AG10803 (cell line): ENCODE data around the gene GAA.

ENCODE experiments used
- DNase-seq: peaks from one replicate; pipeline ENCODE4 v3.0.0; 2010; ENCODE audit warnings: low read depth
- H3K4me3 ChIP-seq: 2 replicates; pipeline ENCODE4 v1.5.1; 2011; ENCODE audit warnings: mild to moderate bottlenecking, low read length, control low read depth
- TF ChIP-seq, protein P1 (sequence below): conservative IDR thresholded peaks from 2 replicates; pipeline ENCODE4 v1.5.1; 2011; ENCODE audit warnings: mild to moderate bottlenecking, low read length, control low read depth, inconsistent platforms

GAA gene

DNA sequence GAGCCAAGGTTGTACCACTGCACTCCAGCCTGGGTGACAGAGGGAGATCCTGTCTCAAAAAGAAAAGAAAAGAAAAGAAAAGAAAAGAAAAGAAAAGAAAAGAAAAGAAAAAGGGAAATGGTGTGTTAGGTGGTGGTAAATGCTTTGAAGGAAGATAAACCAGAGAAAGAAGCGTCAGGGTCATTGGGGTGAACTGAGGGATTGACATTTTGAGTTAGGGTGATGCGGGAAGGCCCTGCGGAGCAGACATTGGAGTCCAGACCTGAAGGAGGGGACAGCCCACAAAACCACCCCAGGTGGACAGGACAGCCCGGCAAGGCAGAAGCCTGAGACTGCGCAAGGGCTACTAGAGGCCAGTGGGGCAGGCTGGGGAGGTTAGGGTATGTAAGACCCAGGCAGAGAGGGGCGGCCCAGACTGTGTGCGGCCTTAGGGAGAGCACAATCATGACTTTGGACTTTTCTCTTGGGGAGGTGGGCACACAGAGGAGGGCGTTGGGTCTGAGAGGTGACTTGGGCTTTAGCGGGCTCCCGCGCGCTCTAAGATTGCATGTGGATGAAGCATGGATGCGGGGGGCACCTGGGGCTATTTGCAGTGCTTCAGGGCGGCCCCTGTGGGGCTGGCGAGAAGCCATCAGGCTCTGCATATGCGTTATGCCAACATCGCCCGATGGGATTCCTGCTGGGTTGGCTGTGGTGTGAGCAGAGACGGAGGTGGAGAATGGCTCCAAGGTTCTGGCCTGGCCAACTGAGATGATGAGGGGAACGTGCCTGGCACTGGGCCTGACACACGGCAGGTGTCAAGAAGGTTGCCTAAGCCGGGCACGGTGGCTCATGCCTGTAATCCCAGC is 3.3 kb upstream of the GAA start:
- H3K4me3 ChIP-seq: no peak overlapping the region
- TF ChIP-seq, protein P1, sequence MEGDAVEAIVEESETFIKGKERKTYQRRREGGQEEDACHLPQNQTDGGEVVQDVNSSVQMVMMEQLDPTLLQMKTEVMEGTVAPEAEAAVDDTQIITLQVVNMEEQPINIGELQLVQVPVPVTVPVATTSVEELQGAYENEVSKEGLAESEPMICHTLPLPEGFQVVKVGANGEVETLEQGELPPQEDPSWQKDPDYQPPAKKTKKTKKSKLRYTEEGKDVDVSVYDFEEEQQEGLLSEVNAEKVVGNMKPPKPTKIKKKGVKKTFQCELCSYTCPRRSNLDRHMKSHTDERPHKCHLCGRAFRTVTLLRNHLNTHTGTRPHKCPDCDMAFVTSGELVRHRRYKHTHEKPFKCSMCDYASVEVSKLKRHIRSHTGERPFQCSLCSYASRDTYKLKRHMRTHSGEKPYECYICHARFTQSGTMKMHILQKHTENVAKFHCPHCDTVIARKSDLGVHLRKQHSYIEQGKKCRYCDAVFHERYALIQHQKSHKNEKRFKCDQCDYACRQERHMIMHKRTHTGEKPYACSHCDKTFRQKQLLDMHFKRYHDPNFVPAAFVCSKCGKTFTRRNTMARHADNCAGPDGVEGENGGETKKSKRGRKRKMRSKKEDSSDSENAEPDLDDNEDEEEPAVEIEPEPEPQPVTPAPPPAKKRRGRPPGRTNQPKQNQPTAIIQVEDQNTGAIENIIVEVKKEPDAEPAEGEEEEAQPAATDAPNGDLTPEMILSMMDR: no peak
- no peak for DNase-seq

DNA sequence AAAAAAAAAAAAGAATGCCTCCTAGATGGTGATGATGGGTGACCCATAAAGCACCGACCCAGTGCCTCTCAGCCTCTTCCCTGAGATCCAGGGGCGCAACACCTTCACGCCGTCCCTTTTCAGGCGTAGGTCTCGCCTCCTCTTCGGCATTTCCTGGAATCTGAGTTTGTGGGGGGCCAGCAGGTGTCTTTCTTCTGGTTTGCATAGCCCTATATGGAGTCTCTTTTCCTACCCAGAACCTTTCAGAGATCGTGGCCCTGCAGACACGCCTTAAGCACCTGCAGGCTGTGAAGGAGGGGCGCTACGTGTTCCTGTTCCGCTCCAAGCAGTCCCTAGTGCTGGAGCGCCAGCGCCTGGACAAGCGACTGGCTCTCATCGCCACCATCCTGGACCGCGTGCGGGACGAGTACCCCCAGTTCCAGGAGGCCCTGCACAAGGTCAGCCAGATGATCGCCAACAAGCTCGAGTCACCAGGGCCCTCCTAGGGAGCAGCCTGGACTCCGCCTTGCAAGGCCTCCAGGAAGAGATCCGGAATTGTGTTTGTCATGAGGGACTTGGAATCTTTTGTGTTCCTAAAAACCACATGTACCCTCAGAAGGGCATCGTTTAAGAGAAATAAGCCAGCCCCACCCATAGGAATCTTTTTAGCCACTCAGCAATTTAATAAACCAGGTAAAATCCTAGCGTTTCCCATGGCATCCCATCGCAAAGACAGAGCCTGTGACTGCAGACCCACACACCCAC is 1.9 kb upstream of the GAA start:
- DNase-seq: no peak
- TF ChIP-seq, protein P1: no peak
- H3K4me3 ChIP-seq: no peak overlapping the region

DNA sequence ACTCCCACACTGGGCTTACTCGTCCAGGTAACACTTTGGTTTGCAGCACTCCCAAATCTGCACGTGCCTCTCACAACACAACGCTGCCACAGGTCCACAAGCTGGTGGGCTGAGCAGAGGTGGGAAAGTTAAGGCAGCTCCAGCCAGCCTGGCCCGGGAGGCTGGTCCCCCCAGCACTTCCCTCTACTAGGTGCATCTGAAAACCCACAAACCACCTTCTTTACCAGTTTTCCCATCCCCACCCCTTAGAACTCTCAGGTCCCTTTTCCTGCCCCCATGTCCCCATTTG is 1.4 kb upstream of the GAA start:
- no peak overlapping the region for H3K4me3 ChIP-seq
- DNase-seq: no peak
- TF ChIP-seq, protein P1: no peak

DNA sequence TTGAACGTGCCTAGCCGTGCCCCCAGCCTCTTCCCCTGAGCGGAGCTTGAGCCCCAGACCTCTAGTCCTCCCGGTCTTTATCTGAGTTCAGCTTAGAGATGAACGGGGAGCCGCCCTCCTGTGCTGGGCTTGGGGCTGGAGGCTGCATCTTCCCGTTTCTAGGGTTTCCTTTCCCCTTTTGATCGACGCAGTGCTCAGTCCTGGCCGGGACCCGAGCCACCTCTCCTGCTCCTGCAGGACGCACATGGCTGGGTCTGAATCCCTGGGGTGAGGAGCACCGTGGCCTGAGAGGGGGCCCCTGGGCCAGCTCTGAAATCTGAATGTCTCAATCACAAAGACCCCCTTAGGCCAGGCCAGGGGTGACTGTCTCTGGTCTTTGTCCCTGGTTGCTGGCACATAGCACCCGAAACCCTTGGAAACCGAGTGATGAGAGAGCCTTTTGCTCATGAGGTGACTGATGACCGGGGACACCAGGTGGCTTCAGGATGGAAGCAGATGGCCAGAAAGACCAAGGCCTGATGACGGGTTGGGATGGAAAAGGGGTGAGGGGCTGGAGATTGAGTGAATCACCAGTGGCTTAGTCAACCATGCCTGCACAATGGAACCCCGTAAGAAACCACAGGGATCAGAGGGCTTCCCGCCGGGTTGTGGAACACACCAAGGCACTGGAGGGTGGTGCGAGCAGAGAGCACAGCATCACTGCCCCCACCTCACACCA is 724 bp downstream of the GAA start:
- peak overlapping the region; percentile 97 for H3K4me3 ChIP-seq
- no peak for DNase-seq
- TF ChIP-seq, protein P1: no peak

DNA sequence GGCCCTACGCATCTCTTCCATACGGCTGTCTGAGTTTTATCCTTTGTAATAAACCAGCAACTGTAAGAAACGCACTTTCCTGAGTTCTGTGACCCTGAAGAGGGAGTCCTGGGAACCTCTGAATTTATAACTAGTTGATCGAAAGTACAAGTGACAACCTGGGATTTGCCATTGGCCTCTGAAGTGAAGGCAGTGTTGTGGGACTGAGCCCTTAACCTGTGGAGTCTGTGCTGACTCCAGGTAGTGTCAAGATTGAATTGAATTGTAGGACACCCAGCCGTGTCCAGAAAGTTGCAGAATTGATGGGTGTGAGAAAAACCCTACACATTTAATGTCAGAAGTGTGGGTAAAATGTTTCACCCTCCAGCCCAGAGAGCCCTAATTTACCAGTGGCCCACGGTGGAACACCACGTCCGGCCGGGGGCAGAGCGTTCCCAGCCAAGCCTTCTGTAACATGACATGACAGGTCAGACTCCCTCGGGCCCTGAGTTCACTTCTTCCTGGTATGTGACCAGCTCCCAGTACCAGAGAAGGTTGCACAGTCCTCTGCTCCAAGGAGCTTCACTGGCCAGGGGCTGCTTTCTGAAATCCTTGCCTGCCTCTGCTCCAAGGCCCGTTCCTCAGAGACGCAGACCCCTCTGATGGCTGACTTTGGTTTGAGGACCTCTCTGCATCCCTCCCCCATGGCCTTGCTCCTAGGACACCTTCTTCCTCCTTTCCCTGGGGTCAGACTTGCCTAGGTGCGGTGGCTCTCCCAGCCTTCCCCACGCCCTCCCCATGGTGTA is 1.5 kb downstream of the GAA start:
- H3K4me3 ChIP-seq: peak overlapping the region; percentile 97
- TF ChIP-seq, protein P1: no peak
- DNase-seq: no peak

DNA sequence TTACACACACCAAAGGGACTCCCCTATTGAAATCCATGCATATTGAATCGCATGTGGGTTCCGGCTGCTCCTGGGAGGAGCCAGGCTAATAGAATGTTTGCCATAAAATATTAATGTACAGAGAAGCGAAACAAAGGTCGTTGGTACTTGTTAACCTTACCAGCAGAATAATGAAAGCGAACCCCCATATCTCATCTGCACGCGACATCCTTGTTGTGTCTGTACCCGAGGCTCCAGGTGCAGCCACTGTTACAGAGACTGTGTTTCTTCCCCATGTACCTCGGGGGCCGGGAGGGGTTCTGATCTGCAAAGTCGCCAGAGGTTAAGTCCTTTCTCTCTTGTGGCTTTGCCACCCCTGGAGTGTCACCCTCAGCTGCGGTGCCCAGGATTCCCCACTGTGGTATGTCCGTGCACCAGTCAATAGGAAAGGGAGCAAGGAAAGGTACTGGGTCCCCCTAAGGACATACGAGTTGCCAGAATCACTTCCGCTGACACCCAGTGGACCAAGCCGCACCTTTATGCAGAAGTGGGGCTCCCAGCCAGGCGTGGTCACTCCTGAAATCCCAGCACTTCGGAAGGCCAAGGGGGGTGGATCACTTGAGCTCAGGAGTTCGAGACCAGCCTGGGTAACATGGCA is 2.2 kb downstream of the GAA start:
- no peak overlapping the region for H3K4me3 ChIP-seq
- no peak for DNase-seq

More for the DNA sequence above, 2.2 kb downstream of the GAA start:
- TF ChIP-seq, protein P1: no peak
